Neural cell (in vitro differentiated cells): ENCODE measurements around the gene TOMM22. TPM values are rescaled to one million over a fixed set of nuclear protein-coding genes. Genes with fewer than 3 reads are reported as not detected.
A peak's percentile ranks its signal among the peaks of the same experiment; 100 is the strongest.

Source experiments
- H2AFZ ChIP-seq: fragments of 200-600, 300-800 bp; sonication (generic), shearing (Covaris generic); 2 replicates; pipeline ENCODE4 v1.6.0; 2014; ENCODE audit warnings: low read depth, mild to moderate bottlenecking, antibody characterized with exemption, low read length, moderate library complexity
- H3F3A ChIP-seq: fragments of 200-600 bp; shearing (Covaris generic); 2 replicates; pipeline ENCODE4 v1.6.1; 2016; ENCODE audit warnings: mild to moderate bottlenecking, moderate library complexity, mixed read lengths, antibody characterized with exemption, low read length; ENCODE audit not compliant: insufficient read depth, poor library complexity, severe bottlenecking
- H3K27ac ChIP-seq: fragments of 200-600, 300-800 bp; sonication (generic), shearing (Covaris generic); 2 replicates; pipeline ENCODE4 v1.5.1; 2014; ENCODE audit warnings: mild to moderate bottlenecking, low read length, moderate library complexity
- H3K27me3 ChIP-seq: fragments of 300-800, 200-600 bp; sonication (generic), shearing (Covaris generic); 2 replicates; pipeline ENCODE4 v1.6.0; 2014; ENCODE audit warnings: mild to moderate bottlenecking, low read depth, low read length, moderate library complexity; ENCODE audit not compliant: insufficient read depth
- H3K36me3 ChIP-seq: fragments of 300-800, 200-600 bp; sonication (generic), shearing (Covaris generic); 2 replicates; pipeline ENCODE4 v1.5.1; 2014; ENCODE audit warnings: mild to moderate bottlenecking, antibody characterized with exemption, low read length, moderate library complexity; ENCODE audit not compliant: insufficient read depth
- H3K4me2 ChIP-seq: fragments of 300-800, 200-600 bp; sonication (generic), shearing (Covaris generic); 2 replicates; pipeline ENCODE4 v1.6.0; 2014; ENCODE audit warnings: mild to moderate bottlenecking, low read length
- H3K4me3 ChIP-seq: fragments of 300-800, 200-600 bp; sonication (generic), shearing (Covaris generic); 2 replicates; pipeline ENCODE4 v1.5.1; 2014; ENCODE audit warnings: mild to moderate bottlenecking, low read length, moderate library complexity
- H3K79me2 ChIP-seq: fragments of 200-600 bp; shearing (Covaris generic); replicated peaks from 2 replicates; pipeline ENCODE4 v1.6.0; 2014; ENCODE audit warnings: mild to moderate bottlenecking, low read length, moderate library complexity; ENCODE audit not compliant: insufficient read depth
- H3K9ac ChIP-seq: fragments of 300-800, 200-600 bp; sonication (generic), shearing (Covaris generic); 2 replicates; pipeline ENCODE4 v1.6.1; 2016; ENCODE audit warnings: mild to moderate bottlenecking, low read length, mixed read lengths
- H3K9me2 ChIP-seq: fragments of 200-600 bp; shearing (Covaris generic); 2 replicates; pipeline ENCODE4 v1.6.1; 2016; ENCODE audit warnings: mild to moderate bottlenecking, low read length, mixed read lengths; ENCODE audit not compliant: insufficient read depth
- H3K9me3 ChIP-seq: fragments of 200-600, 300-800 bp; sonication (generic), shearing (Covaris generic); 2 replicates; pipeline ENCODE4 v1.6.1; 2016; ENCODE audit warnings: mild to moderate bottlenecking, mixed run types, low read length, moderate library complexity, mixed read lengths
- H4K20me1 ChIP-seq: fragments of 200-600 bp; shearing (Covaris generic); 2 replicates; pipeline ENCODE4 v1.6.1; 2016; ENCODE audit warnings: mild to moderate bottlenecking, mixed run types; ENCODE audit not compliant: insufficient read depth
- EP300 ChIP-seq: fragments of 450-650 bp; conservative IDR thresholded peaks from 2 replicates; pipeline ENCODE4 v1.6.1; 2014; ENCODE audit warnings: antibody characterized with exemption, mild to moderate bottlenecking, moderate library complexity; ENCODE audit not compliant: poor library complexity, severe bottlenecking
- EZH2 ChIP-seq: fragments of 200-600, 300-800 bp; shearing (Covaris generic), sonication (generic); IDR thresholded peaks from 2 replicates; pipeline ENCODE4 v1.6.1; 2014; ENCODE audit warnings: antibody characterized with exemption, low read length, borderline replicate concordance, mild to moderate bottlenecking; ENCODE audit not compliant: insufficient read depth, poor library complexity, severe bottlenecking
- MXI1 ChIP-seq: fragments of 450-650 bp; conservative IDR thresholded peaks from 2 replicates; pipeline ENCODE4 v1.6.1; 2014; ENCODE audit warnings: antibody characterized with exemption, mild to moderate bottlenecking; ENCODE audit not compliant: poor library complexity, severe bottlenecking
- POLR2AphosphoS5 ChIP-seq: IDR thresholded peaks from 2 replicates; pipeline ENCODE4 v1.6.1; 2012
- RAD21 ChIP-seq: fragments of 450-650 bp; conservative IDR thresholded peaks from 2 replicates; pipeline ENCODE4 v1.6.1; 2014; ENCODE audit warnings: antibody characterized with exemption, mild to moderate bottlenecking, moderate library complexity
- SMC3 ChIP-seq: fragments of 450-650 bp; conservative IDR thresholded peaks from 2 replicates; pipeline ENCODE4 v1.6.1; 2014; ENCODE audit warnings: antibody characterized with exemption, mild to moderate bottlenecking, moderate library complexity; ENCODE audit not compliant: poor library complexity
- TAF1 ChIP-seq: IDR thresholded peaks from 2 replicates; pipeline ENCODE4 v1.6.1; 2012; ENCODE audit warnings: low read depth
- polyA plus RNA-seq: library from polyadenylated mRNA; depleted of rRNA; stranded (reverse); fragments of >200 nt; gene quantifications from 2 replicates; pipeline ENCODE4 v1.2.3, GENCODE V29; 2014
- TF ChIP-seq, protein P1 (sequence below): fragments of 450-650 bp; IDR thresholded peaks from 2 replicates; pipeline ENCODE4 v1.5.1; 2014; ENCODE audit warnings: antibody characterized with exemption, mild to moderate bottlenecking, moderate library complexity; ENCODE audit not compliant: poor library complexity, severe bottlenecking
- TF ChIP-seq, protein P2 (sequence below): IDR thresholded peaks from 2 replicates; pipeline ENCODE4 v1.6.1; 2012; ENCODE audit warnings: borderline replicate concordance

The TOMM22 gene
- polyA plus RNA-seq, 1 donor from 2014 or later = 112 TPM

DNA sequence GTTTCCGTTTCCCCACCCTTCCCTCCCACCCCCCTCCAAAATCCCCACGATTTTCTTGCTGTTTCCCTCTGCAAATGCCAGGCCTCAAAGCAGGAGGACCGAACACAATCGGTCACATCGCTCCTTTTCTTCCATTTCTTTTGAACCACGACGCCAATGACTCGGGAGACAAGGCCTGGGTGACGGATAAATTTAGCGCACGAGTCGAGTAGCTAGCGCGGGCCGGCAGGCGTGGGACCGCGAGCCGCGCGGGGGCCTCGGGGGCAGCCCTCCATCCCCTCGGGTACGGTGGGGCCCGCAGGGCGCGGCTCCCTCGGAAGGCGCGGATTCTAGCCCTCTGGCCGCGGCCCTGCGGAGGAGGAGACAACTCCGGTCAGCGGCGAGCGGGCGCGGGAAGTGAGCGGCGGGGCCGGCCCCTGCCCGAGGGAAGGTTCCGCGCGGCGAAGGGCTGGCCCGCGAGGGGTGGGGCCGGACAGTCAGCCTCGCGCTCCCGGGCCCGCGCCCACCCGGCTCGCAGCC lies 18.6 kb downstream of the TOMM22 start (continued):
- TF ChIP-seq EZH2 = no peak

DNA sequence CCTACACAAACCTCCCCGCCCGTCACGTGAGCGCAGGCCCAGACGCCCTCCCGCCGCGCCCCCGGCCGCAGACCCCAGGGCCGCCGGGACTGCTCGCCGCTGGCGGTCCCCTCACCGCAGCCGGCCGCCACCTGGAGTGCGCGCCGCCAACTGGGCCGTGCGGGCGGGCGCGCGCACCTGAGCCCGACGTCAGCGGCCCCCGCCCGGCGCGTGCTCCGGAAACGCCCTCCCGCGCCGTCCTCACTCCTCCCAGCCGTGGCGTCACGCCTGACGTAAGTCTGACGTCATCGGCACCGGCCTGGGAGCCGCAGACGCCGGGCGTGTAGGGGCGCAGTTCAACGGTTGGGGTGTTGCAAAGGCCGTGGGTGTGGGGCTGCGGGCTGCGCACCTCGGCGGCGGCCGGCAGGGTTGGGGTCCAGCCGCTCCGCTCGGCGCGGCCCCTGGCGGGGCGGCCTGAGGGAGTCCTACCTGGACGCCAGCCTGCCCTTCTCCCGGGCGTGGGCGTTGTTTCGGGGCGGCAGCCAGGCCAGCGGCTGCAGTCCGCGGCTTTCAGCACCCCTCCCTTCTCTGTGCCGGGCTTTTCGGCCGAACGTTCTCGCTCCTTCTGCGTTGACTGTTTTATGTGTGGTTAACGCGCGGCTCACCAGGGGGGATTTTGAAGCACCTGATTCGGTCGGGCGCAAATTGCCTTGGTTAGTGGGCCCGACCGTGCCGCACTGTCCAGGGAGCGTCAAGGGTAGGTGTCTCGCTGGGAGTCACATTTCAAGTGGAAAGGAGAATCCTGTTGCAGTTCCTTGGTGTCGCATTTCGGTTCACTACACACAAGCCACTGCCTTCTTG lies 19.3 kb downstream of the TOMM22 start, which contains the start of gene JOSD1:
Gene JOSD1 (minus strand): TSS at position 155 of the 840 bp plus-strand sequence. CDS start 956 bp downstream, outside the sequence.
- no peaks in the 10 kb centered on the region for H3F3A ChIP-seq
- H3K9me2 ChIP-seq = no peaks in the 10 kb centered on the region
- H3K9ac ChIP-seq = peak within 1 kb of the TSS; percentile 94
- no peaks in the 10 kb centered on the region for H3K36me3 ChIP-seq
- no peaks in the 10 kb centered on the region for H3K9me3 ChIP-seq
- TF ChIP-seq TAF1 = peak; percentile 73
- no peak for TF ChIP-seq RAD21
- TF ChIP-seq EZH2 = no peak
- TF ChIP-seq POLR2AphosphoS5 = peak; percentile 98
- peak; percentile 73 for TF ChIP-seq MXI1
- TF ChIP-seq, protein P1, sequence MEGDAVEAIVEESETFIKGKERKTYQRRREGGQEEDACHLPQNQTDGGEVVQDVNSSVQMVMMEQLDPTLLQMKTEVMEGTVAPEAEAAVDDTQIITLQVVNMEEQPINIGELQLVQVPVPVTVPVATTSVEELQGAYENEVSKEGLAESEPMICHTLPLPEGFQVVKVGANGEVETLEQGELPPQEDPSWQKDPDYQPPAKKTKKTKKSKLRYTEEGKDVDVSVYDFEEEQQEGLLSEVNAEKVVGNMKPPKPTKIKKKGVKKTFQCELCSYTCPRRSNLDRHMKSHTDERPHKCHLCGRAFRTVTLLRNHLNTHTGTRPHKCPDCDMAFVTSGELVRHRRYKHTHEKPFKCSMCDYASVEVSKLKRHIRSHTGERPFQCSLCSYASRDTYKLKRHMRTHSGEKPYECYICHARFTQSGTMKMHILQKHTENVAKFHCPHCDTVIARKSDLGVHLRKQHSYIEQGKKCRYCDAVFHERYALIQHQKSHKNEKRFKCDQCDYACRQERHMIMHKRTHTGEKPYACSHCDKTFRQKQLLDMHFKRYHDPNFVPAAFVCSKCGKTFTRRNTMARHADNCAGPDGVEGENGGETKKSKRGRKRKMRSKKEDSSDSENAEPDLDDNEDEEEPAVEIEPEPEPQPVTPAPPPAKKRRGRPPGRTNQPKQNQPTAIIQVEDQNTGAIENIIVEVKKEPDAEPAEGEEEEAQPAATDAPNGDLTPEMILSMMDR = peak; percentile 43
- TF ChIP-seq SMC3 = peak; percentile 21
- peak; percentile 86 for TF ChIP-seq EP300
- TF ChIP-seq, protein P2, sequence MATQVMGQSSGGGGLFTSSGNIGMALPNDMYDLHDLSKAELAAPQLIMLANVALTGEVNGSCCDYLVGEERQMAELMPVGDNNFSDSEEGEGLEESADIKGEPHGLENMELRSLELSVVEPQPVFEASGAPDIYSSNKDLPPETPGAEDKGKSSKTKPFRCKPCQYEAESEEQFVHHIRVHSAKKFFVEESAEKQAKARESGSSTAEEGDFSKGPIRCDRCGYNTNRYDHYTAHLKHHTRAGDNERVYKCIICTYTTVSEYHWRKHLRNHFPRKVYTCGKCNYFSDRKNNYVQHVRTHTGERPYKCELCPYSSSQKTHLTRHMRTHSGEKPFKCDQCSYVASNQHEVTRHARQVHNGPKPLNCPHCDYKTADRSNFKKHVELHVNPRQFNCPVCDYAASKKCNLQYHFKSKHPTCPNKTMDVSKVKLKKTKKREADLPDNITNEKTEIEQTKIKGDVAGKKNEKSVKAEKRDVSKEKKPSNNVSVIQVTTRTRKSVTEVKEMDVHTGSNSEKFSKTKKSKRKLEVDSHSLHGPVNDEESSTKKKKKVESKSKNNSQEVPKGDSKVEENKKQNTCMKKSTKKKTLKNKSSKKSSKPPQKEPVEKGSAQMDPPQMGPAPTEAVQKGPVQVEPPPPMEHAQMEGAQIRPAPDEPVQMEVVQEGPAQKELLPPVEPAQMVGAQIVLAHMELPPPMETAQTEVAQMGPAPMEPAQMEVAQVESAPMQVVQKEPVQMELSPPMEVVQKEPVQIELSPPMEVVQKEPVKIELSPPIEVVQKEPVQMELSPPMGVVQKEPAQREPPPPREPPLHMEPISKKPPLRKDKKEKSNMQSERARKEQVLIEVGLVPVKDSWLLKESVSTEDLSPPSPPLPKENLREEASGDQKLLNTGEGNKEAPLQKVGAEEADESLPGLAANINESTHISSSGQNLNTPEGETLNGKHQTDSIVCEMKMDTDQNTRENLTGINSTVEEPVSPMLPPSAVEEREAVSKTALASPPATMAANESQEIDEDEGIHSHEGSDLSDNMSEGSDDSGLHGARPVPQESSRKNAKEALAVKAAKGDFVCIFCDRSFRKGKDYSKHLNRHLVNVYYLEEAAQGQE = peak; percentile 70
- no peaks in the 10 kb centered on the region for H4K20me1 ChIP-seq
- H3K4me3 ChIP-seq = peak within 1 kb of the TSS; percentile 94
- peak within 1 kb of the TSS; percentile 89 for H3K27ac ChIP-seq
- peaks cover 44% of the 10 kb centered on the region for H3K79me2 ChIP-seq
- no peaks in the 10 kb centered on the region for H3K27me3 ChIP-seq
- peak within 1 kb of the TSS; percentile 98 for H3K4me2 ChIP-seq
- peak within 1 kb of the TSS; percentile 53 for H2AFZ ChIP-seq

DNA sequence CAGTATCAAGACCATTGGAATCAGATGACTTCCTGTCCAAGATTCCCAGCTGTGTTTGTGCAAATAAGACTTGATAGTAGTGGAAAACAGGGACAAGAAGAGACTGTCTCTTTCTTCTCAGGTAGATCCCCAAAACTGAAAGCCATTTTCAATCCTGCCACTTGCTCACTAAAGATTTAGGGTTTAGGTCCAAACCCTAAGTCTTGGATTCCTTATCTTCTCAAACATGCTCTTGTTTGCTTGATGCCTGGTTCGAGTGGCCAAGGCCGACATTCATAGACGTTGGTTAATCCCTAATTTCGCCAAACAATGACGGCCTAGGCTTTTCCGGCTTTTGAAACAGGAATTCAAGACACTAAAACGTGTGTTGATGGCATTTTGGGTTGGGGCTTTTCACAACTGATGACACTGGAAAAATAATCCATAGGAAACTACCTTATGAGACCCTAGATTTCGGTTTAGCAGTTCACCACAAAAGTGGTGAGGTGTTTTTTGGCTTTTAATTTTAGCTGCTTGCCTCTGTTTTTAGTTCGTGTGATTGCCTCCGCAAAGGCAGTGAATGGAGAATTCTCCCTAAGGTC lies 23.0 kb downstream of the TOMM22 start:
- Histone ChIP-seq H3K9ac (peak overlapping the region; percentile 72), H3K9me2 (no peaks in the 10 kb centered on the region), H3K4me2 (peak overlapping the region; percentile 87), H3K79me2 (peaks cover 34% of the 10 kb centered on the region), H3K27me3 (no peaks in the 10 kb centered on the region), H3K4me3 (peak overlapping the region; percentile 66), H3K36me3 (no peaks in the 10 kb centered on the region), H2AFZ (peak overlapping the region; percentile 47), H4K20me1 (no peaks in the 10 kb centered on the region), H3K9me3 (no peaks in the 10 kb centered on the region), H3K27ac (peak overlapping the region; percentile 87), H3F3A (no peaks in the 10 kb centered on the region)
- TF ChIP-seq MXI1 (no peak), EP300 (no peak)
